Measurements from ENCODE around the gene GNE. TPM values are rescaled to one million over a fixed set of nuclear protein-coding genes. Genes with fewer than 3 reads are reported as not detected.
A peak's percentile ranks its signal among the peaks of the same experiment; 100 is the strongest.

The GNE gene
- total and polyA plus RNA-seq, 3 donors from 2014 or later, result 13.2 to 26.6 (median 22.7) TPM

- TF ChIP-seq CTCF (IDR thresholded peaks at IDR 0.05), result no peak
- TF ChIP-seq POLR2A (IDR thresholded peaks at IDR 0.05), result no peak
- Histone ChIP-seq H3K27ac (no peak overlapping the region), H3K4me1 (no peaks in the 10 kb centered on the region), H3K4me3 (no peak overlapping the region), H3K27me3 (no peaks in the 10 kb centered on the region), H3K9me3 (no peaks in the 10 kb centered on the region), H3K36me3 (ENCODE audit: low read depth, missing control alignments) (no peaks in the 10 kb centered on the region)
- intact Hi-C loops (cut with DNase I; ENCODE audit: low total_unique reads), result no loop called here
- DNase-seq, result no peak
- WGBS, 2 donors, result 63 to 91% methylated on average over 2 to 3 of the region's 3 CpGs
Measured at GRCh38 chr9:36268007-36268427, 9.8 kb upstream of the GNE start.

- TF ChIP-seq POLR2A (IDR thresholded peaks at IDR 0.05) (no peak), CTCF (IDR thresholded peaks at IDR 0.05) (no peak)
- 61 to 74% methylated on average over 20 to 22 of the region's 22 CpGs for WGBS, 2 donors
- no peaks in the 10 kb centered on the region for H3K36me3 ChIP-seq (ENCODE audit: low read depth, missing control alignments)
- no peaks in the 10 kb centered on the region for H3K27me3 ChIP-seq
- H3K4me1 ChIP-seq, result no peaks in the 10 kb centered on the region
- H3K9me3 ChIP-seq, result no peaks in the 10 kb centered on the region
- intact Hi-C loops (cut with DNase I; ENCODE audit: low total_unique reads), result no loop called here
- DNase-seq, result no peak
- no peak overlapping the region for H3K27ac ChIP-seq
- H3K4me3 ChIP-seq, result peak overlapping the region; percentile 6 to 43
Measured at GRCh38 chr9:36264896-36265295, 6.6 kb upstream of the GNE start.

GRCh38 chr9:36263683-36264082, 5.4 kb upstream of the GNE start:
- WGBS, 2 donors, result 73 to 81% methylated on average over 2 of the region's 2 CpGs
- intact Hi-C loops (cut with DNase I; ENCODE audit: low total_unique reads), result no loop called here
- TF ChIP-seq CTCF (IDR thresholded peaks at IDR 0.05) (no peak), POLR2A (IDR thresholded peaks at IDR 0.05) (no peak)

GRCh38 chr9:36258996-36259533, 817 bp upstream of the GNE start:
- intact Hi-C loops (cut with DNase I; ENCODE audit: low total_unique reads), result no loop called here
- Histone ChIP-seq H3K27me3 (no peaks in the 10 kb centered on the region), H3K4me3 (peak overlapping the region; percentile 89 to 92), H3K27ac (peak overlapping the region; percentile 93 to 99), H3K9me3 (no peaks in the 10 kb centered on the region), H3K36me3 (ENCODE audit: low read depth, missing control alignments) (no peaks in the 10 kb centered on the region), H3K4me1 (peaks cover 5% of the 10 kb centered on the region)
- DNase-seq, result no peak
- 28 to 30% methylated on average over 7 of the region's 7 CpGs for WGBS, 2 donors
- TF ChIP-seq CTCF (IDR thresholded peaks at IDR 0.05), result no peak
- no peak for TF ChIP-seq POLR2A (IDR thresholded peaks at IDR 0.05)

More at GRCh38 chr9:36263683-36264082, 5.4 kb upstream of the GNE start:
- Histone ChIP-seq H3K4me3 (no peak overlapping the region), H3K9me3 (no peaks in the 10 kb centered on the region), H3K27ac (no peak overlapping the region), H3K4me1 (no peaks in the 10 kb centered on the region), H3K36me3 (ENCODE audit: low read depth, missing control alignments) (no peaks in the 10 kb centered on the region), H3K27me3 (no peaks in the 10 kb centered on the region)
- DNase-seq, result no peak

GRCh38 chr9:36251428-36251827, 6.8 kb downstream of the GNE start:
- TF ChIP-seq CTCF (IDR thresholded peaks at IDR 0.05), result no peak
- Histone ChIP-seq H3K4me1 (no peaks in the 10 kb centered on the region), H3K36me3 (ENCODE audit: low read depth, missing control alignments) (no peaks in the 10 kb centered on the region), H3K27ac (no peak overlapping the region), H3K27me3 (no peaks in the 10 kb centered on the region), H3K9me3 (no peaks in the 10 kb centered on the region), H3K4me3 (no peak overlapping the region)
- no peak for DNase-seq
- intact Hi-C loops (cut with DNase I; ENCODE audit: low total_unique reads), result no loop called here
- 75 to 90% methylated on average over 1 of the region's 1 CpG for WGBS, 2 donors
